Lung (tissue), 12 donors: Measurements from ENCODE around the gene HLF. TPM values are rescaled to one million over a fixed set of nuclear protein-coding genes. Genes with fewer than 3 reads are reported as not detected.
A peak's percentile ranks its signal among the peaks of the same experiment; 100 is the strongest.

Source experiments
- ATAC-seq: fragments of 200-7000 bp; cut with Tn5 transposase; one replicate; pipeline ENCODE4 v1.9.1; 2020; ENCODE audit warnings: moderate number of reproducible peaks; ENCODE audit not compliant: insufficient read depth, low FRiP score
- DNase-seq, 3 donors: peaks; one replicate each; pipeline ENCODE4 v3.0.0-alpha.2; 2013 to 2017
- H3K27ac ChIP-seq, 2 donors: one replicate each; pipeline ENCODE4 v1.5.1; 2013; ENCODE audit warnings: mild to moderate bottlenecking in 2 of 2, moderate library complexity in 2 of 2, control low read depth in 1 of 2, inconsistent platforms in 1 of 2, low read depth in 1 of 2, low read length in 1 of 2
- H3K27me3 ChIP-seq, 3 donors: one replicate each; pipeline ENCODE4 v1.5.1; 2013; ENCODE audit warnings: low read length in 2 of 3; ENCODE audit not compliant: control insufficient read depth in 3 of 3, insufficient read depth in 3 of 3
- H3K36me3 ChIP-seq, 4 donors: one replicate each; pipeline ENCODE4 v1.5.1; 2013; ENCODE audit warnings: low read length in 4 of 4, mild to moderate bottlenecking in 1 of 4, moderate library complexity in 1 of 4; ENCODE audit not compliant: control insufficient read depth in 4 of 4, insufficient read depth in 4 of 4
- H3K4me1 ChIP-seq, 5 donors: one replicate each; pipeline ENCODE4 v1.5.1; 2013; ENCODE audit warnings: low read length in 5 of 5, mild to moderate bottlenecking in 2 of 5, moderate library complexity in 1 of 5; ENCODE audit not compliant: control insufficient read depth in 5 of 5, insufficient read depth in 5 of 5
- H3K4me3 ChIP-seq: one replicate; pipeline ENCODE4 v1.5.1; 2013; ENCODE audit warnings: mild to moderate bottlenecking, control low read depth, moderate library complexity
- H3K9ac ChIP-seq, 2 donors: one replicate each; pipeline ENCODE4 v1.5.1; 2013; ENCODE audit warnings: low read length in 2 of 2, control low read depth in 1 of 2; ENCODE audit not compliant: insufficient read depth in 1 of 2
- H3K9me3 ChIP-seq, 4 donors: one replicate each; pipeline ENCODE4 v1.5.1; 2013; ENCODE audit warnings: low read length in 3 of 4, mild to moderate bottlenecking in 1 of 4, moderate library complexity in 1 of 4; ENCODE audit not compliant: control insufficient read depth in 4 of 4, insufficient read depth in 3 of 4
- CTCF ChIP-seq: IDR thresholded peaks from 2 replicates; pipeline ENCODE4 v1.5.1; 2012; ENCODE audit warnings: mild to moderate bottlenecking; ENCODE audit errors: control extremely low read depth, extremely low read depth
- WGBS, 2 donors: extraction: QIAGEN DNeasy Blood & Tissue Kit; methylation state at CpG; one replicate each; pipeline ENCODE4 v1.1.7; 2013; 5-methylcytosine and 5-hydroxymethylcytosine counted together
- polyA plus RNA-seq, 2 donors: library from polyadenylated mRNA; stranded (reverse); fragments of 200-250 nt; gene quantifications; one replicate each; pipeline ENCODE4 v1.2.1, GENCODE V29; 2013
- total RNA-seq, 2 donors: library from RNA; depleted of rRNA in 1 of 2; stranded (reverse); fragments of >200 nt in 1 of 2; gene quantifications; one replicate each; pipeline ENCODE4 v1.2.1, GENCODE V29; 2014 to 2021
- donor health status: control.
- donor health status: control.
- donor health status: Bipolar disorder and iron deficiency.
- donor health status: healthy.
- donor health status: DM: yes; HTN: yes; CAD: no.

The HLF gene
- total and polyA plus RNA-seq, 4 donors, result 3.2 to 21.3 (median 7.9) TPM

- WGBS, 2 donors, result 75 to 87% methylated on average over 8 of the region's 8 CpGs
- no peak overlapping the region for H3K9ac ChIP-seq
- H3K36me3 ChIP-seq, result no peaks in the 10 kb centered on the region
- no peaks in the 10 kb centered on the region for H3K27me3 ChIP-seq
- peaks cover 0 to 4% (median 0%) of the 10 kb centered on the region in 4 donors for H3K9me3 ChIP-seq
- peaks cover 9 to 53% (median 29%) of the 10 kb centered on the region in 5 donors for H3K4me1 ChIP-seq
- ATAC-seq (no peak), DNase-seq (no peak)
- TF ChIP-seq CTCF, result no peak
- no peak overlapping the region for H3K4me3 ChIP-seq
- H3K27ac ChIP-seq, result peak overlapping the region in 1 of 2 donors; percentile 34
These were observed 17.1 kb downstream of the HLF start for GRCh38 chr17:55281649-55282378.

- Histone ChIP-seq H3K27me3 (no peaks in the 10 kb centered on the region), H3K36me3 (no peaks in the 10 kb centered on the region), H3K27ac (peak overlapping the region in 1 of 2 donors; percentile 45), H3K9ac (no peak overlapping the region), H3K4me1 (peaks cover 14 to 52% (median 25%) of the 10 kb centered on the region in 5 donors), H3K9me3 (peaks cover 0 to 4% (median 0%) of the 10 kb centered on the region in 4 donors), H3K4me3 (no peak overlapping the region)
- ATAC-seq, result no peak
- TF ChIP-seq CTCF, result no peak
- DNase-seq, result no peak
- WGBS, 2 donors, result 94 to 96% methylated on average over 3 of the region's 3 CpGs
These were observed 17.6 kb downstream of the HLF start for GRCh38 chr17:55282379-55282702.

GRCh38 chr17:55282741-55283140, 18.0 kb downstream of the HLF start:
- Histone ChIP-seq H3K27me3 (no peaks in the 10 kb centered on the region), H3K9ac (no peak overlapping the region), H3K36me3 (no peaks in the 10 kb centered on the region), H3K27ac (peak overlapping the region in 1 of 2 donors; percentile 97), H3K9me3 (peaks cover 0 to 4% (median 0%) of the 10 kb centered on the region in 4 donors), H3K4me1 (peaks cover 14 to 51% (median 24%) of the 10 kb centered on the region in 5 donors), H3K4me3 (no peak overlapping the region)
- DNase-seq, result no peak
- no peak for TF ChIP-seq CTCF
- ATAC-seq, result no peak
- 44 to 54% methylated on average over 5 of the region's 5 CpGs for WGBS, 2 donors
